Neural cell (in vitro differentiated cells): ENCODE measurements around the gene ACP6. TPM values are rescaled to one million over a fixed set of nuclear protein-coding genes. Genes with fewer than 3 reads are reported as not detected.

Experiments used
- H2AFZ ChIP-seq: fragments of 200-600, 300-800 bp; sonication (generic), shearing (Covaris generic); 2 replicates; pipeline ENCODE4 v1.6.0; 2014; ENCODE audit warnings: low read depth, mild to moderate bottlenecking, antibody characterized with exemption, low read length, moderate library complexity
- H3F3A ChIP-seq: fragments of 200-600 bp; shearing (Covaris generic); 2 replicates; pipeline ENCODE4 v1.6.1; 2016; ENCODE audit warnings: mild to moderate bottlenecking, moderate library complexity, mixed read lengths, antibody characterized with exemption, low read length; ENCODE audit not compliant: insufficient read depth, poor library complexity, severe bottlenecking
- H3K27ac ChIP-seq: fragments of 200-600, 300-800 bp; sonication (generic), shearing (Covaris generic); 2 replicates; pipeline ENCODE4 v1.5.1; 2014; ENCODE audit warnings: mild to moderate bottlenecking, low read length, moderate library complexity
- H3K27me3 ChIP-seq: fragments of 300-800, 200-600 bp; sonication (generic), shearing (Covaris generic); 2 replicates; pipeline ENCODE4 v1.6.0; 2014; ENCODE audit warnings: mild to moderate bottlenecking, low read depth, low read length, moderate library complexity; ENCODE audit not compliant: insufficient read depth
- H3K36me3 ChIP-seq: fragments of 300-800, 200-600 bp; sonication (generic), shearing (Covaris generic); 2 replicates; pipeline ENCODE4 v1.5.1; 2014; ENCODE audit warnings: mild to moderate bottlenecking, antibody characterized with exemption, low read length, moderate library complexity; ENCODE audit not compliant: insufficient read depth
- H3K4me2 ChIP-seq: fragments of 300-800, 200-600 bp; sonication (generic), shearing (Covaris generic); 2 replicates; pipeline ENCODE4 v1.6.0; 2014; ENCODE audit warnings: mild to moderate bottlenecking, low read length
- H3K4me3 ChIP-seq: fragments of 300-800, 200-600 bp; sonication (generic), shearing (Covaris generic); 2 replicates; pipeline ENCODE4 v1.5.1; 2014; ENCODE audit warnings: mild to moderate bottlenecking, low read length, moderate library complexity
- H3K79me2 ChIP-seq: fragments of 200-600 bp; shearing (Covaris generic); replicated peaks from 2 replicates; pipeline ENCODE4 v1.6.0; 2014; ENCODE audit warnings: mild to moderate bottlenecking, low read length, moderate library complexity; ENCODE audit not compliant: insufficient read depth
- H3K9ac ChIP-seq: fragments of 300-800, 200-600 bp; sonication (generic), shearing (Covaris generic); 2 replicates; pipeline ENCODE4 v1.6.1; 2016; ENCODE audit warnings: mild to moderate bottlenecking, low read length, mixed read lengths
- H3K9me2 ChIP-seq: fragments of 200-600 bp; shearing (Covaris generic); 2 replicates; pipeline ENCODE4 v1.6.1; 2016; ENCODE audit warnings: mild to moderate bottlenecking, low read length, mixed read lengths; ENCODE audit not compliant: insufficient read depth
- H3K9me3 ChIP-seq: fragments of 200-600, 300-800 bp; sonication (generic), shearing (Covaris generic); 2 replicates; pipeline ENCODE4 v1.6.1; 2016; ENCODE audit warnings: mild to moderate bottlenecking, mixed run types, low read length, moderate library complexity, mixed read lengths
- H4K20me1 ChIP-seq: fragments of 200-600 bp; shearing (Covaris generic); 2 replicates; pipeline ENCODE4 v1.6.1; 2016; ENCODE audit warnings: mild to moderate bottlenecking, mixed run types; ENCODE audit not compliant: insufficient read depth
- CTCF ChIP-seq: fragments of 450-650 bp; IDR thresholded peaks from 2 replicates; pipeline ENCODE4 v1.5.1; 2014; ENCODE audit warnings: antibody characterized with exemption, mild to moderate bottlenecking, moderate library complexity; ENCODE audit not compliant: poor library complexity, severe bottlenecking
- EP300 ChIP-seq: fragments of 450-650 bp; conservative IDR thresholded peaks from 2 replicates; pipeline ENCODE4 v1.6.1; 2014; ENCODE audit warnings: antibody characterized with exemption, mild to moderate bottlenecking, moderate library complexity; ENCODE audit not compliant: poor library complexity, severe bottlenecking
- EZH2 ChIP-seq: fragments of 200-600, 300-800 bp; shearing (Covaris generic), sonication (generic); IDR thresholded peaks from 2 replicates; pipeline ENCODE4 v1.6.1; 2014; ENCODE audit warnings: antibody characterized with exemption, low read length, borderline replicate concordance, mild to moderate bottlenecking; ENCODE audit not compliant: insufficient read depth, poor library complexity, severe bottlenecking
- MXI1 ChIP-seq: fragments of 450-650 bp; conservative IDR thresholded peaks from 2 replicates; pipeline ENCODE4 v1.6.1; 2014; ENCODE audit warnings: antibody characterized with exemption, mild to moderate bottlenecking; ENCODE audit not compliant: poor library complexity, severe bottlenecking
- POLR2AphosphoS5 ChIP-seq: IDR thresholded peaks from 2 replicates; pipeline ENCODE4 v1.6.1; 2012
- RAD21 ChIP-seq: fragments of 450-650 bp; conservative IDR thresholded peaks from 2 replicates; pipeline ENCODE4 v1.6.1; 2014; ENCODE audit warnings: antibody characterized with exemption, mild to moderate bottlenecking, moderate library complexity
- REST ChIP-seq: IDR thresholded peaks from 2 replicates; pipeline ENCODE4 v1.6.1; 2012; ENCODE audit warnings: borderline replicate concordance
- SMC3 ChIP-seq: fragments of 450-650 bp; conservative IDR thresholded peaks from 2 replicates; pipeline ENCODE4 v1.6.1; 2014; ENCODE audit warnings: antibody characterized with exemption, mild to moderate bottlenecking, moderate library complexity; ENCODE audit not compliant: poor library complexity
- TAF1 ChIP-seq: IDR thresholded peaks from 2 replicates; pipeline ENCODE4 v1.6.1; 2012; ENCODE audit warnings: low read depth
- polyA plus RNA-seq: library from polyadenylated mRNA; depleted of rRNA; stranded (reverse); fragments of >200 nt; gene quantifications from 2 replicates; pipeline ENCODE4 v1.2.3, GENCODE V29; 2014

ACP6 gene
- polyA plus RNA-seq, 1 donor from 2014 or later: 2.9 TPM

GRCh38 chr1:147669469-147670318 is 630 bp downstream of the ACP6 start:
- Histone ChIP-seq H3K4me2 (no peak overlapping the region), H3K36me3 (no peaks in the 10 kb centered on the region), H3K9me2 (no peaks in the 10 kb centered on the region), H3K9me3 (no peaks in the 10 kb centered on the region), H3F3A (no peaks in the 10 kb centered on the region), H3K9ac (no peak overlapping the region), H2AFZ (peak overlapping the region; percentile 33), H3K79me2 (no peaks in the 10 kb centered on the region), H3K27ac (no peak overlapping the region), H3K4me3 (peak overlapping the region; percentile 70), H4K20me1 (no peaks in the 10 kb centered on the region), H3K27me3 (peaks cover 9% of the 10 kb centered on the region)
- TF ChIP-seq TAF1 (no peak), EP300 (no peak), MXI1 (no peak), POLR2AphosphoS5 (no peak), RAD21 (no peak), SMC3 (no peak), REST (no peak), EZH2 (no peak), CTCF (no peak)

GRCh38 chr1:147665521-147665920 is 4.8 kb downstream of the ACP6 start:
- no peak for TF ChIP-seq SMC3
- no peak for TF ChIP-seq REST
- no peak for TF ChIP-seq EP300
- no peak for TF ChIP-seq MXI1
- no peak for TF ChIP-seq CTCF
- TF ChIP-seq EZH2: no peak
- TF ChIP-seq TAF1: no peak
- no peak for TF ChIP-seq POLR2AphosphoS5
- no peak for TF ChIP-seq RAD21
- Histone ChIP-seq H3K4me3 (no peak overlapping the region), H3K27ac (no peak overlapping the region), H3K79me2 (no peaks in the 10 kb centered on the region), H3K4me2 (no peak overlapping the region), H2AFZ (no peak overlapping the region), H3K9me3 (no peaks in the 10 kb centered on the region), H3K27me3 (peaks cover 9% of the 10 kb centered on the region), H3K36me3 (no peaks in the 10 kb centered on the region), H3F3A (no peaks in the 10 kb centered on the region), H4K20me1 (no peaks in the 10 kb centered on the region), H3K9ac (no peak overlapping the region), H3K9me2 (no peaks in the 10 kb centered on the region)
